RKO (cell line): ENCODE measurements around the gene UBXN2A.

Source experiments
- DNase-seq: peaks from one replicate; pipeline ENCODE4 v3.0.0-alpha.2; 2016; ENCODE audit warnings: low spot score

UBXN2A gene

GRCh38 chr2:24045511-24046508 is 105.5 kb downstream of the UBXN2A start:
- no peak for DNase-seq

GRCh38 chr2:24046599-24046929 is 106.3 kb downstream of the UBXN2A start:
- no peak for DNase-seq

- peak; percentile 100 for DNase-seq
Measured at GRCh38 chr2:24046930-24047702, 106.9 kb downstream of the UBXN2A start, which contains the start of gene WDCP. TSS of gene WDCP (minus strand) at chr2:24047391. CDS start at chr2:24039494, 7,897 bp downstream.

- DNase-seq = no peak
Measured at GRCh38 chr2:24047703-24048033, 107.4 kb downstream of the UBXN2A start.

- no peak for DNase-seq
Measured at GRCh38 chr2:24048769-24049484, 108.7 kb downstream of the UBXN2A start.

GRCh38 chr2:24049485-24050021 is 109.3 kb downstream of the UBXN2A start, which contains the start of gene FKBP1B:
TSS of gene FKBP1B (plus strand) at chr2:24049741. CDS start at chr2:24049850, 109 bp downstream.
- no peak for DNase-seq

GRCh38 chr2:24050041-24050979 is 110.0 kb downstream of the UBXN2A start:
- DNase-seq = no peak

GRCh38 chr2:24051833-24052232 is 111.6 kb downstream of the UBXN2A start:
- no peak for DNase-seq

GRCh38 chr2:24052951-24053350 is 112.7 kb downstream of the UBXN2A start:
- DNase-seq = no peak
